ENCODE measurements around the gene COL1A2.

GRCh38 chr7:94414481-94414880 lies 19.8 kb downstream of the COL1A2 start:
- TF ChIP-seq CTCF (IDR thresholded peaks at IDR 0.05), result no peak
- TF ChIP-seq POLR2A (IDR thresholded peaks at IDR 0.05), result no peak

Measured in transverse colon (tissue), 3 donors.